Nephron progenitor cell (in vitro differentiated cells): Measurements from ENCODE around the gene FBXW5.
A peak's percentile ranks its signal among the peaks of the same experiment; 100 is the strongest.

ENCODE experiments used
- DNase-seq: peaks from one replicate; pipeline ENCODE4 v3.0.0; 2021
- H3K27ac Mint-ChIP-seq: 2 replicates; pipeline ENCODE4 v1.8.0; 2021; ENCODE audit warnings: mild to moderate bottlenecking, moderate library complexity, mixed read lengths
- H3K27me3 Mint-ChIP-seq: 2 replicates; pipeline ENCODE4 v1.8.0; 2021; ENCODE audit warnings: mild to moderate bottlenecking, low read depth, mixed read lengths; ENCODE audit not compliant: poor library complexity
- H3K36me3 Mint-ChIP-seq: 2 replicates; pipeline ENCODE4 v1.8.0; 2021; ENCODE audit warnings: low read depth, mixed read lengths
- H3K4me1 Mint-ChIP-seq: 2 replicates; pipeline ENCODE4 v1.8.0; 2021; ENCODE audit warnings: mixed read lengths
- H3K4me3 Mint-ChIP-seq: 2 replicates; pipeline ENCODE4 v1.8.0; 2021; ENCODE audit warnings: mild to moderate bottlenecking, moderate library complexity, mixed read lengths
- H3K9me3 Mint-ChIP-seq: 2 replicates; pipeline ENCODE4 v1.8.0; 2021; ENCODE audit warnings: mild to moderate bottlenecking, moderate library complexity, mixed read lengths
- CTCF ChIP-seq: fragments of 200-600 bp; sonication (generic); IDR thresholded peaks from 2 replicates; pipeline ENCODE4 v1.5.0; 2021; ENCODE audit warnings: antibody characterized with exemption

FBXW5 gene

GRCh38 chr9:136915632-136916329, 28.8 kb downstream of the FBXW5 start:
- no peaks in the 10 kb centered on the region for H3K27me3 Mint-ChIP-seq
- H3K27ac Mint-ChIP-seq: no peak overlapping the region
- no peaks in the 10 kb centered on the region for H3K9me3 Mint-ChIP-seq
- H3K4me3 Mint-ChIP-seq: no peak overlapping the region
- TF ChIP-seq CTCF: no peak
- no peaks in the 10 kb centered on the region for H3K4me1 Mint-ChIP-seq
- DNase-seq: no peak
- peaks cover 43% of the 10 kb centered on the region for H3K36me3 Mint-ChIP-seq

GRCh38 chr9:136913701-136914438, 30.7 kb downstream of the FBXW5 start:
- no peaks in the 10 kb centered on the region for H3K9me3 Mint-ChIP-seq
- no peaks in the 10 kb centered on the region for H3K27me3 Mint-ChIP-seq
- no peak for TF ChIP-seq CTCF
- no peaks in the 10 kb centered on the region for H3K4me1 Mint-ChIP-seq
- no peak for DNase-seq
- peak overlapping the region; percentile 19 for H3K27ac Mint-ChIP-seq
- H3K4me3 Mint-ChIP-seq: no peak overlapping the region
- H3K36me3 Mint-ChIP-seq: peaks cover 40% of the 10 kb centered on the region

GRCh38 chr9:136910901-136911245, 33.7 kb downstream of the FBXW5 start:
- no peak for TF ChIP-seq CTCF
- Mint-ChIP-seq H3K36me3 (peaks cover 34% of the 10 kb centered on the region), H3K4me1 (no peaks in the 10 kb centered on the region), H3K27ac (no peak overlapping the region), H3K4me3 (no peak overlapping the region), H3K27me3 (no peaks in the 10 kb centered on the region), H3K9me3 (no peaks in the 10 kb centered on the region)
- DNase-seq: no peak

GRCh38 chr9:136910197-136910900, 34.2 kb downstream of the FBXW5 start:
- Mint-ChIP-seq H3K27me3 (no peaks in the 10 kb centered on the region), H3K4me3 (no peak overlapping the region), H3K36me3 (peaks cover 31% of the 10 kb centered on the region), H3K4me1 (no peaks in the 10 kb centered on the region), H3K9me3 (no peaks in the 10 kb centered on the region), H3K27ac (no peak overlapping the region)
- no peak for TF ChIP-seq CTCF
- no peak for DNase-seq

GRCh38 chr9:136907011-136907914, 37.3 kb downstream of the FBXW5 start:
- Mint-ChIP-seq H3K27ac (peak overlapping the region; percentile 36), H3K27me3 (no peaks in the 10 kb centered on the region), H3K9me3 (no peaks in the 10 kb centered on the region), H3K36me3 (peaks cover 35% of the 10 kb centered on the region), H3K4me1 (no peaks in the 10 kb centered on the region), H3K4me3 (no peak overlapping the region)
- no peak for DNase-seq
- TF ChIP-seq CTCF: no peak
